ENCODE data around the gene MPZL3.

Gene MPZL3

GRCh38 chr11:118231461-118231860 is 20.7 kb downstream of the MPZL3 start:
- no peak for DNase-seq

- DNase-seq = peak; percentile 79
Observed at GRCh38 chr11:118230088-118230487, 22.1 kb downstream of the MPZL3 start.

- no peak for DNase-seq
Observed at GRCh38 chr11:118229274-118229847, 22.8 kb downstream of the MPZL3 start.

GRCh38 chr11:118227865-118228785 is 24.0 kb downstream of the MPZL3 start:
- DNase-seq = peak; percentile 68

GRCh38 chr11:118226781-118227180 is 25.4 kb downstream of the MPZL3 start:
- peak; percentile 46 for DNase-seq

GRCh38 chr11:118226296-118226695 is 25.9 kb downstream of the MPZL3 start:
- no peak for DNase-seq

GRCh38 chr11:118224511-118225188 is 27.5 kb downstream of the MPZL3 start, which contains the start of gene JAML:
TSS of gene JAML (minus strand) at chr11:118225011. CDS start at chr11:118214866, 10,145 bp downstream.
- DNase-seq = peak; percentile 78

- peak; percentile 46 for DNase-seq
Observed at GRCh38 chr11:118223992-118224391, 28.2 kb downstream of the MPZL3 start.

GRCh38 chr11:118223570-118223969 is 28.6 kb downstream of the MPZL3 start:
- no peak for DNase-seq

- no peak for DNase-seq
Observed at GRCh38 chr11:118222437-118222836, 29.7 kb downstream of the MPZL3 start.

GRCh38 chr11:118221419-118221818 is 30.7 kb downstream of the MPZL3 start:
- no peak for DNase-seq

GRCh38 chr11:118219732-118220131 is 32.4 kb downstream of the MPZL3 start:
- DNase-seq = no peak

- no peak for DNase-seq
Observed at GRCh38 chr11:118219244-118219643, 32.9 kb downstream of the MPZL3 start.

GRCh38 chr11:118217575-118217974 is 34.6 kb downstream of the MPZL3 start:
- no peak for DNase-seq

GRCh38 chr11:118216621-118217481 is 35.3 kb downstream of the MPZL3 start:
- DNase-seq = peak; percentile 59

- DNase-seq = no peak
Observed at GRCh38 chr11:118215765-118216164, 36.4 kb downstream of the MPZL3 start.

- no peak for DNase-seq
Observed at GRCh38 chr11:118215262-118215661, 36.9 kb downstream of the MPZL3 start.

GRCh38 chr11:118214210-118214914 is 37.8 kb downstream of the MPZL3 start:
- DNase-seq = no peak

GRCh38 chr11:118213781-118214180 is 38.4 kb downstream of the MPZL3 start:
- DNase-seq = no peak

GRCh38 chr11:118213201-118213600 is 39.0 kb downstream of the MPZL3 start:
- no peak for DNase-seq

GRCh38 chr11:118212781-118213191 is 39.4 kb downstream of the MPZL3 start:
- DNase-seq = no peak

Data from CD4-positive, alpha-beta T cell treated with Interleukin-17A for 1 hour (primary cell).